SKM-1 treated with dmso at 0.1 percent for 144 hours (cell line): ENCODE data around the gene NRARP.
"Not testable (repeated sequence)": the region's sequence is repeated elsewhere in the genome, so short reads cannot be mapped to it uniquely, and the experiment has no call there.

Experiments used
- DNase-seq: peaks from one replicate; lab custom pipeline; 2025; ENCODE audit not compliant: unreplicated experiment; lab: John Stamatoyannopoulos, UW

The NRARP gene, protein sequence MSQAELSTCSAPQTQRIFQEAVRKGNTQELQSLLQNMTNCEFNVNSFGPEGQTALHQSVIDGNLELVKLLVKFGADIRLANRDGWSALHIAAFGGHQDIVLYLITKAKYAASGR

DNA sequence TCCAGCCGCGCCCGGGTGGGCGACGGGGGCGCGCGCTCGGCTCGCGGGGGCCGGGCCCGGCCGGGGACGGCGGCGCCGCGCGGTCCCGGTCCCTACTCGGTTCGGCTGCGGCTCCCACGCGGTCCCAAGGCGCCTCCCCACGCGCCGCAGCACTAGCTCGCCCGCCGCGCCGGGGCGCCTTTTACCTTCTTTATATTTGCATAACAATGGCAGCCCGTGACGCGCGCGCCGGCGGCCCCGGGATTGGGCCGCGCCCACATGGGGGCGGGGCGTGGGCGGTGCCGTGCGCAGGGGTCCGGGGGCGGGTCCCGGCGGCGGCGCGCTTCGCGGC, at the start of gene NRARP:
Gene NRARP, minus strand, starts transcription at position 154 of the 331 bp plus-strand sequence. CDS start 343 bp downstream, outside the sequence.
- peak; percentile 79 for DNase-seq

DNA sequence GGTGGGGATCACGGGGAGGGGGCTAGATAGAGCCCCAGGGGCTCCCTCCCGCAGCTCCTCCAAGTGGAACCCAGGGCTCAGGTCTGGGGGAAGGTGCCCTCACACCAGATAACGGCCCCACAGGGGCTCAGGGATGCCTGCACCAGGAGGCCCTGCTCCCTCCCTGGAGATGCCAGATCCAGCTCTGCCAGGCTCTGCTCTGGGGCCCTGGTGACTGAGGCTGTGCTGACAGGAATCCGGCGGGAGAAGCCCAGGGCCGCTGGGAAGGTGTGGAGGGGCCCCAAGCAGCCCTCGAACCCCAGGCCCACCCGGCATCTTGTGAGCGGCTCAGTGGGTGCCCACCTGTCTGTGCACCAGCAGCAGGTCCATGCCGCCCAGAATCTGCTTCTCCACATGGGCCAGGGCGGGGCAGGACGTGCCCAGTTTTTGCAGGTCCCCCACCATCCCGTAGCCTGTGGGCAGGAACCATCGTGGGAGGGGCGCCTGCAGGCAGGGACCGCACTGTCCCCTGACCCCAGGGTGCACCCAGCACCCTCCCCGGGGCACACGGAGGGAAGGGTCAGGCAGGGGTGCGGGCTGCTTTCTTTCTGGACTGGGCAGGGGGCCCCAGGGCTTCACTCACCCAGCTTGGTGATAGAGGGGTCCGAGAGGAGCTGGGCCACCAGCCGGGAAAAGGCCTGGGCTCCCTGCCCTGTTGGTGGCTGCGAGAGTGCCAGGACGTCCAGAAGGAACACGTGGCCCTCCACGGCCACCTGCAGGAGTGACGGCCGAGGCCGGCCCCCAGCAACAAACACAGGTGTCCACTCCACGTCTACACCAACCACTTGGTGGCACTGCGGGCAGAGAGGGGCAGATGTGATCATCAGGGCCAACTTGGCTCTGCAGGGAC, 48.9 kb upstream of the NRARP start:
- DNase-seq: no peak

DNA sequence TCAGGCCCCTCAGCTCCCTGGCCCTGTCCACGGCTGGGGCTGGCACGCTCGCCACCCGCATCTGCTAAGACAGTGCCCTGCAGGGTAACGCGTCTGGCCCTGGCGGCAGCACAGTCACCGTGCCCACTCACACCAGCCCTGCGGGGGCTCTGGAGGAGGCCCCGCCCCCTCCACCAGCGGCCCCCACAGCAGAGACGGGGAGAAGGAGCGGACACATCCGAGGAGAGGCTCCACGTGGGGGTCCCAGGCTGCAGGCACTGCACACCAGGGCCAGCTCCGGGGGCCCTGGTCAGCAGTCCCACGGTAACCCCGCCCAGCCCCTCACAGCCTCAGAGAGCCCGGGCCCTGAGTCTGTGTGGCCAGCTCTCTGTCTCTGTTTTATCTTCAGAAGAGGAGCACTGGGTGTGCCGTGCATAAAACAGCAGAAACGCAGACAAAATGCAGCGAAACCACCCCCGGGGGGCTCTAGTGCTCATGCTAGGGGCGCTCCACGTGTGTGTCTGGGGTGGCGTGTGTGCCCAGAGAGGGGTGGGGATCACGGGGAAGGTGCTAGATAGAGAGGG, 47.5 kb upstream of the NRARP start:
- no peak for DNase-seq

DNA sequence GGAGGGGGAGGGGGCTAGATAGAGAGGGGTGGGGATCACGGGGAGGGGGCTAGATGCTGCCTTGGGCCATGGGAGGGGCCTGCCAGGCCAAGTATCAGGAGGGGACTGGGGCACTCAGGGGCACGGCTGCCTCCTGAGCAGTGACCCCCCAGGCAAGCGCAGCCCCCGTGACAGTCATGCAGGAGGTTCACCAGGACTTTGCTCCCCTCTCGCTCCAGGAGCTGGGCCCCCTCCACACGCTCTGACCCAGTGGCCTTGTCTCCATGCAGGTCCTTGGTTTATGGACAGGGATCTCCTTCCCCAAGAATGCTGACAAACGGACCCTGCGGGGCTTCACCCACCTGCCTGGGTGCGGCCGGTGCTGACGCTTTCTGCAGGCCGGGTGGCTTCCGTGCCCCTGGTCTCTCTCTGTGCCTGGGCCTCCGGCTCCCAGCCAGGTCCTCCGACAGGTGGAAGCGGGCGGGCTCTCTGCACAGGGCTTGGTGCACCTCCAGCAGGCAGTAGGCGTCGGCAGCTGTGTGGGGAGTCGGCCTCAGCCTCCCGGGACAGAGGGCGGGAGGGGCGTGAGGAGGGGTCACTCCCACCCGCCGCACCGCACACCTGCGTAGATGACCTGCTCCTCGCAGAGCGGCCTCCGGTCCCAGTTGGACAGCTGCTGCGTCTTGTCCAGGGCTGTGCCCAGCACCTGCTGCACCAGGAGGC, 46.8 kb upstream of the NRARP start:
- no peak for DNase-seq

DNA sequence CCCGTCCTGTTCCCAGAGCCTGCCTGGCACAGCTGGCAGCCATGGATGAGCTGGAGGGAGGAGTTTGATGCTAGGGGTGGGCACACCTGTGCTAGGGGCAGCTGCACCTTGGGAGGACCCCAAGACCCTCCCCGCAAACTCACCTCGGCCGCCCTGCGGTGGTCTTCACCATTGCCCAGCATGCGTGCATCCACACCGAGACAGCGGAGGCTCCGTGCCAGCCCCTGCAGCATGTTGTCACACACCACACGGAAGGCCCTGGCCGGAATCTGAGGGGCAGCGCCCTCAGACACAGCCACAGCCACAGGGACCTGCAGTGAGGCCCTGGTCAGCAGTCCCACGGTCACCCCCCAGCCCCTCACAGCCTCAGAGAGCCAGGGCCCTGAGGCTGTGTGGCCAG, 45.9 kb upstream of the NRARP start:
- DNase-seq: no peak

DNA sequence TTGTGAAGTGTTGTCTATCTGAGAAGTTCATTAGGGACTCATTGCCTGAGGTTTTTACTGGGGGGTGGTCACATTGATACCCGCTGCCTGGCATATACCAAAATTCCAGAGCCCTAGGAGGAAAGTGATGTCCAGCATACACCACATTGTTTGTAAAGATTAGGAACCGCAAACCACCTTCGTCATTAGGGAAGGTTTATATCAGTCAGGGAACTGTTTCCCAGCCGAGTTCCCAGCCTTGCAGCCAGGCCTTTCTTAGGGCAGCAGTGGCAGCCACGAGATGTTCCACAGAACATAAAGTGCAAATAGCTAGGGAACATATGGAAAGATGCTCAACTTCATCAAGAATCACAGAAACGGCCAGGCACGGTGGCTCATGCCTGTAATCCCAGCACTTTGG, 40.4 kb upstream of the NRARP start:
- DNase-seq: no peak

DNA sequence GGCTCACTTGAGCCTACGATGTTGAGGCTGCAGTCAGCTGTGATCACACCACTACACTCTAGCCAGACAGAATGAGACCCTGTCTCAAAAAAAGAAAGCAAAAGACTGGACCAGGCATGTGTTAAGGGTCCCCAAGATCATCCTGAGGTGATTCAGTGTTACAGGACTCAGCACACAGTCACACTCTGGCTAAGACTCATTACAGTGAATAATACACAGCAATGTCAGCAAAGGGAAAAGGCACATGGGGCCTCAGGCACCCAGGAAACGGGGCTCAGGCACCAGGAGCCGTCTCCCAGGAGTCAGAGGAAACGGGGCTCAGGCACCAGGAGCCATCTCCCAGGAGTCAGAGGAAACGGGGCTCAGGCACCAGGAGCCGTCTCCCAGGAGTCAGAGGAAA, 39.2 kb upstream of the NRARP start:
- DNase-seq: no peak

DNA sequence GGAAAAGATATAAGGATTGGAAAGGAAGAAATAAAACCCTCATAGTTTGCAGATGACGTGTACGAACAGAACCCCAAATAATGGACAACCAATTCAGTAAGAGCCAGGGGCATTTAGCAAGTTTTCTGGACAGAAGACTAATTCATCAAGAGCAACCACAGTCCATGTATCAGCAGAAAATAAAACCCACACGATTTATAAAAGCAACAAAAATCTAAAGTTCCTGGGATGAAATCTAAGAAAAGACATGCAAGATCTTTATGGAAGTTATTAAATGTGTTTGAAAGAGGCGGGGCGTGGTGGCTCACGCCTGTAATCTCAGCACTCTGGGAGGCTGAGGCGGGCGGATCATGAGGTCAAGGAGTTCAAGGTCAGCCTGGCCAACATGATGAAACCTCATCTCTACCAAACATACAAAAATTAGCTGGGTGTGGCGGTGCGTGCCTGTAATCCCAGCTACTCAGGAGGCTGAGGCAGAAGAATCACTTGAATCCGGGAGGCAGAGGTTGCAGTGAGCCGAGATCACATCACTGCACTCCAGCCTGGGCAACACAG, 37.9 kb upstream of the NRARP start:
- DNase-seq: not testable (repeated sequence)

DNA sequence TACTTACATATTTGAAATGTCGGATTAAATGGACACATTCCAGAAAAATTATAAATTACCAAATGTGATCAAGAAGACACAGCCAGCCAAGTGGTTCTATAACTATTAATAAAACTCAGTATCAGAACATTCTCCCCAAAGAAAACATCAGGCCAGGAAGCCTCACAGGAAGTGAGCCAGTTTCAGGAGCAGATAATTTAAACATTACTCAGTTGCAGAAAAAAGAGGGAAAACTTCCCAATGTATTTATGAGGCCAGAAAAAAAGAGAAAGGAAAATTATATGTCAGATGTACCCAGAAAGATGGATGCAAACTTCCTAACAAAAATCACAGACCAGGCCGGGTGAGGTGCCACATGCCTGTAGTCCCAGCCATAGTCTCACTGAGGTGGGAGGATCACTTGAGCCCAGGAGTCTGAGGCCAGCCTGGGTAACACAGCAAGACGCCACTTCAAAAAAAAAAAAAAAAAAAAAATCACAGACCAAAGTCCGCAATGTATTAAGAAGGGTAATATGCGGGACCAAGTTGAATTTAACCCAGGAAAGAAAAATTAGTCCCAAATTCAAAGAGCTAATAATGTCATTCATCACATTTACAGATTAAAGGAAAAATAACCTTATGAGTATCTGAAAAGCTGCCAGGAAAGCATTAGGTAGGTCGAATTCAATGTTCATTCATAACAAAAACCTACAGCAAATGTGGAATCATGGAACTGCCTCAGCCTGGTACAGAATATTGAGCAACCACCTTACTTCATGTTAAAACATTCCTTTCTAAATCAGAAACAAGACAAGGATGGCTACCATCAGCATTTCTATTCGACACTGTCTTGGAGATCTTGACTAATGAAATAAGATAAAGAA, 37.2 kb upstream of the NRARP start:
- DNase-seq: no peak

DNA sequence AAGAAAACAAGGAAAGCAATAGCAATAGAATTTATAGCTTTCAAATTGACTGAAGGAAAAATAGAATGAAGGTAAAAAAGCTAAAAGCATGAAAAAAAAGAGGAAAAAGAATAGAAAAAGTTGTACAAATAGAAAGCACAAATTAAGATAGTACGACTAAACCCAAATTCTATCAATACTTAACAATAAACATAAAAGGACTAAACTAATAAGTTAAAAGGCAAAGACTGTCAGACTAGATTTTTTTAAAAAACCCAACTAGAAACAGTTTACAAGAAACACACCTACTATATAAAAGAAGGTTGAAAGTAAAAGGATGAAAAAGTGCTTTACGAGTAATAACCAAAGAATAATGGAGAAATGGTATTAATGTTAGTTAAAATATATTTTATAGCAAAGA, 34.7 kb upstream of the NRARP start:
- DNase-seq: no peak

DNA sequence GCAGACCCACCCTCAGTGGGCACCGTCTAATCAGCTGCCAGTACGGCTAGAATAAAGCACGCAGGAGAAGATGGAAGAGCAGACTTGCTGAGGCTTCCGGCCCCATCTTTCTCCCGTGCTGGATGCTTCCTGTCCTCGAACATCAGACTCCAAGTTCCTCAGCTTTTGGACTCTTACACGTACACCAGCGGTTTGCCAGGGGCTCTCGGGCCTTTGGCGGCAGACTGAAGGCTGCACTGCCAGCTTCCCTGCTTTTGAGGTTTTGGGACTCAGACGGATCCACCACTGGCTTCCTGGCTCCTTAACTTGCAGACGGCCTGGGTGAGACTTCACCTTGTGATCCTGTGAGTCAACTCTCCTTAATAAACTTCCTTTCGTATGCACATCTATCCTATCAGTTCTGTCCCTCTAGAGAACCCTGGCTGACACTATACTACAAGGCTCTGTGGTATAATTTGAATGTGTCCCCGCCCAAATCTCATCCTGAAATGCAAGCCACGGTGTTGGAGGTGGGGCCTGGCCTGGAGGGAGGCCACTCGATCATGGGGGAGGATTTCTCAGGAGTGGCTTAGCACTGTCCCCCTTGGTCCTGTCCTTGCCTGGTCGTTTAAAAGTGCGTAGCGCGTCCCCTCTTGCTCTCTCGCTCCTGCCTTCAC, 31.1 kb upstream of the NRARP start:
- DNase-seq: no peak

DNA sequence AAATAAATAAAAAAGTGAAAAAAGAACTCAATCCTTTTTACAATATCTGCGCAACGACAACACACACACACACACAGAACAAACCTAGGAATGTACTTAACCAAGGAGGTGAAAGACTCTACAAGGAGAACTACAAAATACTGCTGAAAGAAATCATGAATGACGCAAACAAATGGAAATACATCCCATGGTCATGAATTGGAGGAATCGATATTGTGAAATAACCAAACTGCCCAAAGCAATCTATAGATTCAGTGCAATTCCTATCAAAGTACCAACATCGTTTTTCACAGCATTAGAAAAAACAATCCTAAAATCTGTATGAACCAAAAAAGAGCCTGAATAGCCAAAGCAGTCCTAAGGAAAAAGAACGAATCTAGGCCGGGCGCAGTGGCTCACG, 29.9 kb upstream of the NRARP start:
- no peak for DNase-seq

DNA sequence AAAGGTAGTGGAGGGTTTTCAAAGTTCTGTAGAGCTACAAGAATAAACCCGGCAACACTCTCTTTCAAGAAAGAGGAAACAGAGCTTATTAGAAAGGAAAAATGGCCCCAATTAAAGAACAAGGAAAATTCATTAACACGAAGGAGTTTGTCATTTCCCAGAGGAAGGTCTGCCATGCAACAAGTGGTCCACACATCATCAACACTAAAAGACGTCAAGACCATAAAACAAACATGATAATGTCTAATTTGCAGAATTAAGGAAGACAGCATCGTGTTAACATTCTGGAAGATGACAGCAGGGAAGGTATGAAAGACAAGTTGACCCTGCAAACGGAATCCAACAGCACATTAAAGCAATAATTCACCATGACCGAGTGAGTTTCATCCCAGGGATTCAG, 28.6 kb upstream of the NRARP start:
- DNase-seq: no peak

DNA sequence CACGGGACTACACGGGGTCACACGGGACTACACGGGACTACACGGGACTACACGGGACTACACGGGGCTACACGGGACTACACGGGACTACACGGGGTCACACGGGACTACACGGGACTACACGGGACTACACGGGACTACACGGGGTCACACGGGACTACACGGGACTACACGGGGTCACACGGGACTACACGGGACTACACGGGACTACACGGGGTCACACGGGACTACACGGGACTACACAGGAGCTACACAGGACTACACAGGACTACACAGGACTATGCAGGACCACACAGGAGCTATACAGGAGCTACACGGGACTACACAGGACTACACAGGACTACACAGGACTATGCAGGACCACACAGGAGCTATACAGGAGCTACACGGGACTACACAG, 27.5 kb upstream of the NRARP start:
- DNase-seq: not testable (repeated sequence)

DNA sequence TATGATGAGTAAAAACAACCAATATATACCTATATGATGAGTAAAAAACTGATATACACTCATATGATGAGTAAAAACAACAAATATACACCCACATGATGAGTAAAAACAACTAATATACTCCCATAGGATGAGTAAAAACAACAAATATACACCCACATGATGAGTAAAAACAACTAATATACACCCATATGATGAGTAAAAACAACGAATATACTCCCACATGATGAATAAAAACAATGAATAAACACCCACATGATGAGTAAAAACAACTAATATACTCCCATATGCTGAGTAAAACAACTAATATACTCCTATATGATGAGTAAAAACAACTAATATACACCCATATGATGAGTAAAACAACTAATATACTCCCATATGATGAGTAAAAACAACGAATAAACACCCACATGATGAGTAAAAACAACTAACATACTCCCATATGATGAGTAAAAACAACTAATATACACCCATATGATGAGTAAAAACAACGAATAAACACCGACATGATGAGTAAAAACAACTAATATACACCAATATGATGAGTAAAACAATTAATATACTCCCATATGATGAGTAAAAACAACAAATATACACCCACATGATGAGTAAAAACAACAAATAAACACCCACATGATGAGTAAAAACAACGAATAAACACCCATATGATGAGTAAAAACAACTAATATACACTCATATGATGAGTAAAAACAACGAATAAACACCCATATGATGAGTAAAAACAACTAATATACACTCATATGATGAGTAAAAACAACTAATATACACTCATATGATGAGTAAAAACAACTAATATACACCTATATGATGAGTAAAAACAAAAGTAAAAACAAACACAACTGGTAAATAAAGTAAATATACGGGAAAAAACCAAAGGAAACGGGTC, 25.8 kb upstream of the NRARP start:
- DNase-seq: not testable (repeated sequence)

DNA sequence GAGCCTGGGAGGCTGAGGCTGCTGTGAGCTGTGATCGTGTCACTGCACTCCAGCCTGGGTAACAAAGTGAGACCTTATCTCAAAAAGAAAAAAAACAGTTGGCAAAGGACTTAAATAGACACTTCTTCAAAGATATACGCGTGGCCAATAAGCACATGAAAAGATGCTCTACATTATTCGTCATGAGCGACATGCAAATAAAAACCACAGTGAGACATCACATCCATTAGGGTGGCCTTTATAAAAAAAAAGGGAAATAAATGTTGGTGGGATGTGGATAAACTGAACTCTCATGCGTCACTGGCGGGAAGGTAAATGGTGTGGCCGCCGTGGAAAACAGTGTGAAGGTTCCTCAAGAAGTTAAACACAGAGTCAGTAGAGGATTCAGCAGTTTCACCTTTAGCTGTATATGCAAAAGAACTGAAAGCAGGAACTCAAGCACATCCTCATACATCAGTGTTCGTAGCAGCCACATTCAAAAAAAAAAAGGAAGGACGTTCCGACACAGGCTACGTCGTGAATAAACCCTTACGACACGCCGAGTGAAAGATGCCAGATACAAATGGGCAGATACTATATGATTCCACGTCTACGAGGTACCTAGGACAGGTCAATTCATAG, 24.5 kb upstream of the NRARP start:
- no peak for DNase-seq

DNA sequence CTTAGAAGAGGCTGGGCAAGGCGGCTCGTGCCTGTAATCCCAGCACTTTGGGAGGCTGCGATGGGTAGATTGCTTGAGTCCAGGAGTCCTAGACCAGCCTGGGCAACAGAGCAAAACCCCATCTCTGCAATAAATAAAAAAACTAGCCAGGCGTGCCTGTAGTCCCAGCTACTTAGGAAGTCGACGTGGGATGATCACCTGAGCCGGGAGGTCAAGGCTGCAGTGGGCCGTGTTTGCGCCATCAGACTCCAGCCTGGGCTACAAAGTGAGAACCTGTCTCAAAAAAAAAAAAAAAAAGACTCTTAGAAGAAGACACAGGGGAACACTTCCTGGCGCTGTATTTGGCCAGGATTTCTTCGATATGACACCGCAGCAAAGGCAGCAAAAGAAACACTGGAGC, 23.7 kb upstream of the NRARP start:
- no peak for DNase-seq

DNA sequence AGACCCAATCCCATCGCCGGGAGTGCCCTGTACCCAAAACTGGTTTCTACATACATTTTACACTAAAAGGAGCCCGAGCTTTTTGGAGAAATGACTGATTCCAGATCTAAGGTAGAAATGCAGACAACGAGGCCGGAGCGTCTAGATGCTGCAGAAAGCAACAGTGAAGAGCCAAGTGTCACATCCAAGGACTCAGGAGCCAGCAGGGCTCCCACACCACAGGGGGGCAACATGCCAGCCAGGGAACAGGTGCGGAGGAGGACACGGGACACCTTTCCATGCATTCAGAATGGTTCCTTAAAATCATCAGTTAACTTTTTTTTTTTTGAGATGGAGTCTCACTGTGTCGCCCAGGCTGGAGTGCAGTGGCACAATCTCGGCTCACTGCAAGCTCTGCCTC, 23.1 kb upstream of the NRARP start:
- no peak for DNase-seq
